ENCODE measurements around the gene IL34.

The IL34 gene

DNA sequence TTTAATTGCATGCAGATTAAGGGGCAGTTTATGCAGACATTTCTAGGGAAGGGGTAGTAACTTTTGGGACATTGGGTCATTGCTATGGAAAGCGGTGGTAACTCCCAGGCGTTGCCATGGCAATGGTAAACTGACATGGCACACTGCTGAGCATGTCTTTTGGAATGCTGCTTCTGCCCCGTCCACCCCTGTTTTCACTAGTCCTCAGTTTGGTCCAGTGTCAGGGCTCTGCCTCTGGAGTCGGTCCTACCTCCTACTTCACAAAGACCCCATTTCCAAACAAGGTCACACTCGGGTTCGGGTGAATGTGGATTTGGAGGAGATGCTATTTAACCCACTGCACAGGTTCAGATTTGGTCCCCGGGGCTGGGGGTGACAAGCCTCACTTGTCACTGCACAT is 2.9 kb downstream of the IL34 start:
- Histone ChIP-seq H3K9me3 (ENCODE audit: control insufficient read depth, insufficient read depth, low read length) (no peaks in the 10 kb centered on the region), H3K27me3 (ENCODE audit: control insufficient read depth, insufficient read depth, low read length) (no peaks in the 10 kb centered on the region), H3K36me3 (ENCODE audit: control insufficient read depth, insufficient read depth, low read length) (no peaks in the 10 kb centered on the region), H3K27ac (ENCODE audit: low read length) (no peak overlapping the region), H3K4me1 (ENCODE audit: control insufficient read depth, insufficient read depth, low read length) (no peaks in the 10 kb centered on the region), H3K4me3 (ENCODE audit: low read length) (no peak overlapping the region)
- no peak for DNase-seq (ENCODE audit: low read depth, low spot score)
- WGBS (ENCODE audit: insufficient coverage, insufficient read length), result no CpG with 5 or more reads among the region's 7 CpGs

GRCh38 chr16:70650216-70650615 is 3.9 kb downstream of the IL34 start:
- no CpG with 5 or more reads among the region's 4 CpGs for WGBS (ENCODE audit: insufficient coverage, insufficient read length)
- Histone ChIP-seq H3K4me1 (ENCODE audit: control insufficient read depth, insufficient read depth, low read length) (no peaks in the 10 kb centered on the region), H3K27me3 (ENCODE audit: control insufficient read depth, insufficient read depth, low read length) (no peaks in the 10 kb centered on the region)

GRCh38 chr16:70651524-70651923 is 5.2 kb downstream of the IL34 start:
- WGBS (ENCODE audit: insufficient coverage, insufficient read length), result no CpG with 5 or more reads among the region's 3 CpGs
- no peak for DNase-seq (ENCODE audit: low read depth, low spot score)
- no peak overlapping the region for H3K27ac ChIP-seq (ENCODE audit: low read length)
- no peaks in the 10 kb centered on the region for H3K9me3 ChIP-seq (ENCODE audit: control insufficient read depth, insufficient read depth, low read length)
- no peaks in the 10 kb centered on the region for H3K4me1 ChIP-seq (ENCODE audit: control insufficient read depth, insufficient read depth, low read length)
- no peaks in the 10 kb centered on the region for H3K36me3 ChIP-seq (ENCODE audit: control insufficient read depth, insufficient read depth, low read length)
- H3K27me3 ChIP-seq (ENCODE audit: control insufficient read depth, insufficient read depth, low read length), result no peaks in the 10 kb centered on the region
- H3K4me3 ChIP-seq (ENCODE audit: low read length), result no peak overlapping the region

More at GRCh38 chr16:70650216-70650615, 3.9 kb downstream of the IL34 start:
- DNase-seq (ENCODE audit: low read depth, low spot score), result no peak
- Histone ChIP-seq H3K4me3 (ENCODE audit: low read length) (no peak overlapping the region), H3K9me3 (ENCODE audit: control insufficient read depth, insufficient read depth, low read length) (no peaks in the 10 kb centered on the region), H3K36me3 (ENCODE audit: control insufficient read depth, insufficient read depth, low read length) (no peaks in the 10 kb centered on the region), H3K27ac (ENCODE audit: low read length) (no peak overlapping the region)

- no peaks in the 10 kb centered on the region for H3K27me3 ChIP-seq (ENCODE audit: control insufficient read depth, insufficient read depth, low read length)
- no peak overlapping the region for H3K27ac ChIP-seq (ENCODE audit: low read length)
- peaks cover 2% of the 10 kb centered on the region; the same call in 1 of the 2 replicates for H3K4me1 ChIP-seq (ENCODE audit: control insufficient read depth, insufficient read depth, low read length)
- H3K36me3 ChIP-seq (ENCODE audit: control insufficient read depth, insufficient read depth, low read length), result no peaks in the 10 kb centered on the region
- no peak for DNase-seq (ENCODE audit: low read depth, low spot score)
- H3K4me3 ChIP-seq (ENCODE audit: low read length), result no peak overlapping the region
- WGBS (ENCODE audit: insufficient coverage, insufficient read length), result no CpG with 5 or more reads among the region's 2 CpGs
- no peaks in the 10 kb centered on the region for H3K9me3 ChIP-seq (ENCODE audit: control insufficient read depth, insufficient read depth, low read length)
Observed at GRCh38 chr16:70652322-70652721, 6.0 kb downstream of the IL34 start.

DNA sequence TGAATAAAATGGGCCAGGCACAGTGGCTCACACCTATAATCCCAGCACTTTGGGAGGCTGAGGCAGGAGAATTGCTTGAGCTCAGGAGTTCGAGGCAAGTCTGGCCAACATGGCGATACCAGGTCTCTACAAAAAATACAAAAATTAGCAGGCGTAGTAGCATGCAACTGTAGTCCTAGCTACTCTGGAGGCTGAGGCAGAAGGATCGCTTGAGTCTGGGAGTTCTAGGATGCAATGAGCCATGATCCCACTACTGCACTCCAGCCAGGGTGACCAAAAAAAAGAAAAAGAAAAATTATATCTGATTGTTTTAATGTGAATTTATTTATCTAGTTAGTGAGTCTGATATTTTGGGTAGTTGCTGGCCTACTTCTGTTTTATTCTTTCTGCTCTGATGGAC is 7.0 kb downstream of the IL34 start:
- Histone ChIP-seq H3K4me1 (ENCODE audit: control insufficient read depth, insufficient read depth, low read length) (peaks cover 2% of the 10 kb centered on the region; the same call in 1 of the 2 replicates), H3K27me3 (ENCODE audit: control insufficient read depth, insufficient read depth, low read length) (no peaks in the 10 kb centered on the region), H3K27ac (ENCODE audit: low read length) (no peak overlapping the region), H3K4me3 (ENCODE audit: low read length) (no peak overlapping the region), H3K9me3 (ENCODE audit: control insufficient read depth, insufficient read depth, low read length) (no peaks in the 10 kb centered on the region), H3K36me3 (ENCODE audit: control insufficient read depth, insufficient read depth, low read length) (no peaks in the 10 kb centered on the region)
- WGBS (ENCODE audit: insufficient coverage, insufficient read length), result no CpG with 5 or more reads among the region's 4 CpGs
- DNase-seq (ENCODE audit: low read depth, low spot score), result no peak

- WGBS (ENCODE audit: insufficient coverage, insufficient read length), result no CpG with 5 or more reads among the region's 35 CpGs
Observed at GRCh38 chr16:70653809-70654771, 7.7 kb downstream of the IL34 start.

GRCh38 chr16:70656065-70656711 is 9.8 kb downstream of the IL34 start:
- H3K27me3 ChIP-seq (ENCODE audit: control insufficient read depth, insufficient read depth, low read length), result no peaks in the 10 kb centered on the region
- WGBS (ENCODE audit: insufficient coverage, insufficient read length), result no CpG with 5 or more reads among the region's 8 CpGs
- H3K9me3 ChIP-seq (ENCODE audit: control insufficient read depth, insufficient read depth, low read length), result no peaks in the 10 kb centered on the region
- H3K4me3 ChIP-seq (ENCODE audit: low read length), result no peak overlapping the region
- no peaks in the 10 kb centered on the region for H3K36me3 ChIP-seq (ENCODE audit: control insufficient read depth, insufficient read depth, low read length)
- no peak overlapping the region for H3K27ac ChIP-seq (ENCODE audit: low read length)
- peaks cover 6% of the 10 kb centered on the region; the same call in 1 of the 2 replicates for H3K4me1 ChIP-seq (ENCODE audit: control insufficient read depth, insufficient read depth, low read length)
- no peak for DNase-seq (ENCODE audit: low read depth, low spot score)

More at GRCh38 chr16:70653809-70654771, 7.7 kb downstream of the IL34 start:
- H3K9me3 ChIP-seq (ENCODE audit: control insufficient read depth, insufficient read depth, low read length), result no peaks in the 10 kb centered on the region
- no peaks in the 10 kb centered on the region for H3K36me3 ChIP-seq (ENCODE audit: control insufficient read depth, insufficient read depth, low read length)
- no peak overlapping the region for H3K4me3 ChIP-seq (ENCODE audit: low read length)
- peak; percentile 61 for DNase-seq (ENCODE audit: low read depth, low spot score)
- H3K4me1 ChIP-seq (ENCODE audit: control insufficient read depth, insufficient read depth, low read length), result peaks cover 2% of the 10 kb centered on the region; the same call in 1 of the 2 replicates
- no peak overlapping the region for H3K27ac ChIP-seq (ENCODE audit: low read length)
- no peaks in the 10 kb centered on the region for H3K27me3 ChIP-seq (ENCODE audit: control insufficient read depth, insufficient read depth, low read length)

DNA sequence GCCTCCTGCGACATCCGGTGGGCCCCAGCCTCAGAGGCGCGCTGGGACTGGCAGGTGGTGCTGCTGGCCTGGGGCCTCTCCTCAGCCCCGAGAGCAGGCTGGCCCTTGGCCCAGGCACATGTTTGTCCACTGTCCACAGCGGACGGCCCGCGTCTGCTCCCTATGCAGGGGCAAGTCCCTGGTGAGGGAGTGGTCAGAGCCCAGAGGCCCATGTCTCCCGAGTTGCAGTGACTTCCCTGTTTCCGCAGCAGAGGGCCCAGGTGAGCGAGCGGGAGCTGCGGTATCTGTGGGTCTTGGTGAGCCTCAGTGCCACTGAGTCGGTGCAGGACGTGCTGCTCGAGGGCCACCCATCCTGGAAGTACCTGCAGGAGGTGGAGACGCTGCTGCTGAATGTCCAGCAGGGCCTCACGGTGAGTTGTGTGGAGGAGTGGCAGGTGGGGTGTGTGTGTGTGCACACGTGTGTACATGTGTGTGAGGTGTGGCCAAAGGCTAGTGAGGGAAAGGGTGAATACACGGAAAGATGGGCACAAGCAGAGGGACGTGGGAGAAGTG is 10.4 kb downstream of the IL34 start:
- no CpG with 5 or more reads among the region's 22 CpGs for WGBS (ENCODE audit: insufficient coverage, insufficient read length)
- H3K4me3 ChIP-seq (ENCODE audit: low read length), result no peak overlapping the region
- no peak overlapping the region for H3K27ac ChIP-seq (ENCODE audit: low read length)
- no peaks in the 10 kb centered on the region for H3K27me3 ChIP-seq (ENCODE audit: control insufficient read depth, insufficient read depth, low read length)
- H3K4me1 ChIP-seq (ENCODE audit: control insufficient read depth, insufficient read depth, low read length), result peaks cover 6% of the 10 kb centered on the region; the same call in 1 of the 2 replicates
- no peaks in the 10 kb centered on the region for H3K9me3 ChIP-seq (ENCODE audit: control insufficient read depth, insufficient read depth, low read length)
- H3K36me3 ChIP-seq (ENCODE audit: control insufficient read depth, insufficient read depth, low read length), result no peaks in the 10 kb centered on the region
- DNase-seq (ENCODE audit: low read depth, low spot score), result no peak

- Histone ChIP-seq H3K36me3 (ENCODE audit: control insufficient read depth, insufficient read depth, low read length) (no peaks in the 10 kb centered on the region), H3K27ac (ENCODE audit: low read length) (no peak overlapping the region), H3K9me3 (ENCODE audit: control insufficient read depth, insufficient read depth, low read length) (no peaks in the 10 kb centered on the region), H3K27me3 (ENCODE audit: control insufficient read depth, insufficient read depth, low read length) (no peaks in the 10 kb centered on the region), H3K4me3 (ENCODE audit: low read length) (no peak overlapping the region), H3K4me1 (ENCODE audit: control insufficient read depth, insufficient read depth, low read length) (peaks cover 6% of the 10 kb centered on the region; the same call in 1 of the 2 replicates)
- no CpG with 5 or more reads among the region's 7 CpGs for whole genome bisulfite sequencing (ENCODE audit: insufficient coverage, insufficient read length)
- no peak for DNase-seq (ENCODE audit: low read depth, low spot score)
Observed at GRCh38 chr16:70657956-70658355, 11.6 kb downstream of the IL34 start.

DNA sequence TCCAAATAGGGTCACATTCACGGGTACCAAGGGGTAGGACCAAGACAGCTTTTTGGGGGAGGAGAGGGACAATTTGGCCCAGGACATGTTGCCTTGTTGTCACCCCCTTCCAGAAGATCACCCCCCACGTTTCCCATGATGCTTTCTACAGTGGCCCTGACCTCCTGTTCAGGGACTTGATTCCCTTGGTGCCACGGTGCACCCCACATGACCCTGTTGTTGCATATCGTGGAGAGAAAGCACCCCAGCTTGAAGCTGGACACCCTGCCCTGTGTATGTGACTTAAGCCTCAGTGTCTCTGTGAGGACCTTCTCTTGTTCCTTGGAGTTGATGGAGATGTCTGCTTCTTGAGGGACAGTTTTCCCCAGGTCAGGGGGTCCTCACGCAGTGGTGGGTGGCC is 12.6 kb downstream of the IL34 start:
- no peak for DNase-seq (ENCODE audit: low read depth, low spot score)
- no CpG with 5 or more reads among the region's 5 CpGs for WGBS (ENCODE audit: insufficient coverage, insufficient read length)

More for the DNA sequence above, 12.6 kb downstream of the IL34 start:
- Histone ChIP-seq H3K9me3 (ENCODE audit: control insufficient read depth, insufficient read depth, low read length) (no peaks in the 10 kb centered on the region), H3K27me3 (ENCODE audit: control insufficient read depth, insufficient read depth, low read length) (no peaks in the 10 kb centered on the region), H3K4me1 (ENCODE audit: control insufficient read depth, insufficient read depth, low read length) (peaks cover 6% of the 10 kb centered on the region; the same call in 1 of the 2 replicates), H3K4me3 (ENCODE audit: low read length) (no peak overlapping the region), H3K27ac (ENCODE audit: low read length) (no peak overlapping the region), H3K36me3 (ENCODE audit: control insufficient read depth, insufficient read depth, low read length) (no peaks in the 10 kb centered on the region)

Data from iPS DF 6.9 (cell line).